Thyroid gland (tissue), 4 donors: ENCODE results near the gene DEFB132.

ENCODE experiments used
- CTCF ChIP-seq, 6 experiments: fragments of 200-600 bp in 3 of 6; fragments of 450-650 bp in 3 of 6; sonication (generic) in 3 of 6; IDR thresholded peaks; one replicate each; pipeline ENCODE4 v1.5.1; 2016 to 2019; ENCODE audit warnings: antibody characterized with exemption in 6 of 6, mild to moderate bottlenecking in 2 of 6, inconsistent platforms in 1 of 6, moderate library complexity in 1 of 6
- POLR2A ChIP-seq, 2 donors: fragments of 450-650 bp; IDR thresholded peaks; one replicate each; pipeline ENCODE4 v1.6.1; 2017; ENCODE audit warnings: antibody characterized with exemption in 2 of 2, mild to moderate bottlenecking in 2 of 2, moderate library complexity in 1 of 2

GRCh38 chr20:259981-260380, 2.5 kb downstream of the DEFB132 start:
- TF ChIP-seq POLR2A (IDR thresholded peaks at IDR 0.05) (no peak), CTCF (IDR thresholded peaks at IDR 0.05) (no peak)
